ENCODE measurements around the gene BCL2L2.
A peak's percentile ranks its signal among the peaks of the same experiment; 100 is the strongest.
"Not testable (repeated sequence)": the region's sequence is repeated elsewhere in the genome, so short reads cannot be mapped to it uniquely, and the experiment has no call there.

BCL2L2 gene

GRCh38 chr14:23306412-23307145 lies at the start of gene BCL2L2:
Gene BCL2L2 (plus strand): TSS chr14:23306833. CDS start chr14:23307768, 935 bp downstream.
- peak; percentile 87 to 90 for DNase-seq

DNA sequence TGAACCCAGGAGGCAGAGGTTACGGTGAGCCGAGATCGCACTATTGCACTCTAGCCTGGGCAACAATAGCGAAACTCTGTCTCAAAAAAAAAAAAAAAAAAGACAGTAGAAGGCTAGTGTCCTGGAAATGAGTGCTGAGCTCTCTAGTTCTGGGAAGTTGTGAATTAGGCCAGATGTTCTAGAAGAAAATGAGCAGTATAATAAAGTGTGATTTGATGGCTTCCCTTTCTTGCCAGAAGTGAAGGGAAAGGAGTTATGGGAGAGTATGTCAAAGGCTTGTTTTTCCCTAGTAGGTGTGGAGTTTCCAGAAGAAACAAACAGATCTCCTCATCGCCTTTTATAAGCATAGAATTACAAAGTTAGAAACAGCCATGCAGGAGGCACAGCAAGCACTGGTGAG lies 48.4 kb upstream of the BCL2L2 start:
- no peak for DNase-seq

DNA sequence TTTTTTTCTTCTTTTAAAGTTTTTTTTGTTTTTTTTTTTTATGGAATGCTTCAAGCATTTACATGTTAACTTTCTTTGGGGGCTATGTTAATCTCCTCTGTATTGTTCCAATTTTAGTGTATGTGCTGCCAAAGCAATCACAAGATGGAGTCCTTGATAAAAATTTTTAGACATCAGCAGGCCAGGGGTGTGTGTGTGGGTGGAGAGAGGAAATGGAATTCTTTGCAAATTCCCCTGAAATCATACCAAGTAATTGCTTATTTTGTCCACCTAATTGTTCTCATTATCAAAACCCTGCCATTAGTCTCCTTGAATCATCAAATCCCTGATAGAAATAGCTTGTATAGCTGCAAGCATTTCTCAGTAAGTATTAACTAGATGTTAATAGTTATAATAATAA lies 47.2 kb upstream of the BCL2L2 start:
- DNase-seq, result no peak

DNA sequence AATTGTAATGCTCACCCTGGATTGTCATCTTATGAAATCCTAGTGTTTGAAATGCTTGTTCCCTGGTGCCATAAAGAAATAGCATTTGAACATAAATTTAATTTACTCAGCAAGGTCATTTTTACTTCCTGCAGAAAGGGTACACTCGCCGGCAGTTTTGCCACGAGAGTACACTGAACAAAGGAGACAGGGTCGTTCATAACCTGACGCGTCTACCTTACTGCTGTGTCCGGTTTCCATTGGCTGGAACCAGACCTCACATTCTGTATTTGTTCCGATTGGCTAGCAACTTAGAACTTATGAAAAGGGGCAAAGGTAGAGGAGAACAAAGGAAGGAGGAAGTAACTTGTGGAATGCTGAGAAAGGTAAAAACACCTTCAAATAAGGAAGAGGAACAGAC lies 45.8 kb upstream of the BCL2L2 start:
- not testable (repeated sequence) for DNase-seq

GRCh38 chr14:23269193-23269592 lies 37.4 kb upstream of the BCL2L2 start:
- no peak for DNase-seq

DNA sequence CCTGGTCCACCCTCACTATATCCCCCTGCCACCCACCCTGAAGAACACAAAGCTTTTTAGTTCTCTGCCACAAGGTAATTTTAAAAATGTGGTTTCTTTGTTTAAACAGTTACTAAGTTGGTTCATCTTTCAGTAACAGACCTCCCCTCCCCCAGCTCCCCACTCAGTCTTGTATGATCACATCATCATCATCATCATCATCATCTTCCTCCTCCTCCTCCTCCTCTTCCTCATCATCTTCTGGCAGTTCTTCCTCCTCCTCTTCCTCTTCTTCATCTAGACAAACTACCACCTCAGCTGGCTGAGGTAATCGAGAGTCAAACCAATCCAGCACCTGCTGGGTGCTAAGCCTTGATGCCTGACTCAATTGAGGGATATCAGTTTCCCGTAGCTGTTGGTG lies 31.2 kb upstream of the BCL2L2 start:
- no peak for DNase-seq

- DNase-seq, result no peak
These were observed 29.4 kb upstream of the BCL2L2 start for GRCh38 chr14:23277189-23277588.

DNA sequence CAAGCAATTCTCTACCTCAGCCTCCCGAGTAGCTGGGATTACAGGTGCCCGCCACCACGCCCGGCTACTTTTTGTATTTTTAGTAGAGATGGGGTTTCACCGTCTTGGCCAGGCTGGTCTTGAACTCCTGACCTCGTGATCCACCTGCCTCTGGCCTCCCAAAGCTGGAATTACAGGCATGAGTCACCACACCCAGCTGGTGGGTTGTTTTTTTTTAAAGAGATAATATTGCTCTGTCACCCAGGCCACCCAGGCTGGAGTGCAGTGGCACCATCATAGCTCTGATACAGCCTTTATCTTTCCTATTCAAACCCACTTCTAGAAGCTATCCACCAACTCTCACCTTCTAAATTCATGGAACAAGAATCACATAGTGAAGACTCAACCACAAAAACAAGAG lies 28.7 kb upstream of the BCL2L2 start:
- DNase-seq, result not testable (repeated sequence)

DNA sequence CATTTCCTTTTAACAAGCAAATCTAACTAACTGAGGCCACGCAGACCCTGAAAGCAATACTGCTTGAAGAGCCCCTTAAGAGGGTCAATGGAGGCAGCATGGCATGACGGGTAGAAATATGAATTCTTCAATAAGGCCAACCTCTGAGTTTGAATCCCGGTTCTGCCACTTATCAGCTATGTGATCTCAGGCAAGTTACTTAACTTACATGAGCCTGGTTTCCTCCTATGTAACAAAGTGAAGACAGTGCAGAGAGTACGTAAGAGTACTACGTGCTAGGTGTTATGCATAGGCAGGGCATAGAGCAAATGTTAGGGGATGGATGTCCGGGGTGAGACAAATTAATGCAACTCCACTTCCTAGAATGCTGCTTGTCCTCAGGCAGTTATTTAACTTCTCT lies 25.4 kb upstream of the BCL2L2 start:
- no peak for DNase-seq

GRCh38 chr14:23284654-23285529 lies 21.7 kb upstream of the BCL2L2 start:
- no peak for DNase-seq

GRCh38 chr14:23285530-23286019 lies 21.1 kb upstream of the BCL2L2 start:
- DNase-seq, result no peak

DNA sequence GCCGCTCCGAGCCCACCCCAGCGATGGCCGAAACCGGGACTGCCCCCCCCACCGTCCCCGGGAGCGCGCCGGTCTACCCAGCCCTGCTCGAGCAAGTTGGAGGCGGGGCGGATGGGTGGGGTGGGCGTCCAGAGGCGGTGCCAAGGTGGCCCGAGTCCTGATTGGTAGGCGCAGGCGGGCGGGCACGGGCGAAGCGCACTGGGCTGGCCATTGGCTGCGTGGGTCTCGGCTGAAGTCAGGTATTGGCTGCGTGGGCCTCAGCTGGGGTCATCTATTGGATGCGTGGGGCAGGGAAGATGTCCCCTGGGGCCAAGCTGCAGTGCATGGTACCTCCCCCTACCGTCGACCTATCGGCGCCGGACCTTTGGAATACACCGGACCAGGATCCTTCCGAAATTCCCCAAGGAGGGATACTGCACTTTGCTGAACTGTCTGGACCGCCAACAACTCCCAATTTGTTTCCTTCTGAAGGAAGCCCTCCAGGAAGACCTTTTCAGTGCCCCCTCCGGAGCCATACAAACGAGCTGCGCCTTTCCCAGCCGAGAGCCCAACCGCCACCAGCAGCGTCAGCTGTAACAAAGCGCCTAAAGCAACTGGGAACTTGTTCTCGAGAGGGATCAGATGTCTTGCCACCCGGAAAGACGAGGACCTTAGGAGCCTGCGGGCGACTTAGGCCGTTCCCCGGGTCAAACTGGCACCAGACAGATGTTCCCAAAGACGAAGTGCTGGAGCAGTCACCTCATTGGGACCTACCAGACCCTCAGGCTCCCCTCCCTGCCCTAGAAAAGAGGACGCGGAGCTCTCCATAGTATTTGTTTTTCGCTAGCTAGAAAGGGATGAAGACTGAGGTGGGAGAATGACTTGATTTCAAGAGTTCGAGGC lies 20.4 kb upstream of the BCL2L2 start, which contains the start of gene HOMEZ:
Gene HOMEZ, minus strand, starts transcription at position 113 of the 882 bp plus-strand sequence. CDS start 180 bp downstream, outside the sequence.
- DNase-seq, result peak; percentile 99 to 100

DNA sequence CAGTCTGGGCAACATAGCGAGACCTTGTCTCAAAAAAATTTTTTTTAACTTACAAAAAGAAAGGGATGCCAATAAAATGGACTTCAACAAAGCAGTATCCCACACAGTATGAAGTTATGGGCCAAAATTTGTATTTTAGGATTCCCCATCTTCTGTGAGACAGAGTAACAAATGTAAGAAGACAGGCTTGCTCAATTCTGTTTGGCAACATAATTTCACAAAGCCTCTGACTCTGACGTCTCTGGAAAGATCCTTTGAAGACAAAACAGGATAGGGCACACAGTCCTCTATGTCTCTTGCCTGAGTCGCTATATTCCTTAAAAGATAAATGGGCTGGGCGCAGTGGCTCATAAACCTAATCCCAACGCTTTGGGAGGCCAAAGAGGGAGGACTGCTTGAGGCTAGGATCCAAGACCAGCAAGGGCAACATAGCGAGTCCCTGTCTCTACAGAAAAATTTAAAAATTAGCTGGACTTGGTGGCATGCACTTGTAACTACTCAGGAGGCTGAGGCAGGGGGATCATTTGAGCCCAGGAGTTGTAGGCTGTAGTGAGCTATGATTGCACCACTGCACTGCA lies 19.6 kb upstream of the BCL2L2 start:
- DNase-seq, result no peak

DNA sequence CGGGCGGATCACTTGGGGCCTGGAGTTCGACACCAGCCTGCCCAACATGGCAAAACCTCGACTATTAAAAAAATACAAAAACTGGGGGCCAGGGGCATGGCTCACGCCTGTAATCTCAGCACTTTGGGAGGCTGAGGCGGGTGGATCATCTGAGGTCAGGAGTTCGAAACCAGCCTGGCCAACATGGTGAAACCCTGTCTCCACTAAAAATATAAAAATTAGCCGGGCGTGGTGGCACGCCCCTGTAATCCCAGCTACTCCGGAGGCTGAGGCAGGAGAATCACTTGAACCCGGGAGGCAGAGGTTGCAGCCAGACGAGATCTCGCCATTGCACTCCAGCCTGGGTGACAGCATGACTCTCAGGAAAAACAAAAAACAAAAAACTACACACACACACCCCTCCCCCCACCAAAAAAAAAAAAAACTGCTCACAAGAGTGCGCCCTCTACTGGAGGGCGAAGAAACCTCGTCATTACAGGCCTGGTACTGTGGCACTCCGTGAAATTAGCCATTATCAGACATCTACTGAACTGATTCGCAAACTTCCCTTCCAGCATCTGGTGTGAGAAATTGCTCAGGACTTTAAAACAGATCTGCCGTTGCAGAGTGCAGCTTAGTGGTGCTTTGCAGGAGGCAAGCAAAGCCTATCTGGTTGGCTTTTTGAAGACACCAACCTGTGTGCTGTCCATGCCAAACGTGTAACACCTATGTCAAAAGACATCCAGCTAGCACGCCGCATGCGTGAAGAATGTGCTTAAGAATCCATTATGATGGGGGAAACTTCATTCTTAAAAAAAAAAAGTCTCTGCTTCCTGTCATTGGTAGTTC lies 11.7 kb upstream of the BCL2L2 start:
- DNase-seq, result peak; percentile 40 to 54

GRCh38 chr14:23296012-23296777 lies 10.4 kb upstream of the BCL2L2 start:
- no peak for DNase-seq

DNA sequence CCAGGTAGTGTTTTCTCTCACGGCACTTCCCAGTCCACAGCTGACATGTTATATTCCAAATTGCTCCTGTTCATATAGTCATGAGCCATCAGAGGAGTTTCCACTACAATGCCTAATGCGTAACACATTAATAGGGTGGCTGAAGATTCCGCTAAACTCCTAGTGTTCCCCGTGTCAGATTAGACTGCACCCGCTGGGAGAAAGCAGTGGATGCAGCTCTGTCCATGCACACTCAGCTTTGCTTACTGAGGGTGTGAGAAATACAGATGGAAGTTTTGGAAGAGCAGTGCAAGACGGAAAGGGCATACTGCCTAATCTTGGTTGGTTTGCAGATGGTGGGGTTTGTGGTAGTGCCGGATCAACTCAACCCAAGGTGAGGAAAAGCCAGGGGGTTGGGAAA lies 9.5 kb upstream of the BCL2L2 start:
- no peak for DNase-seq

GRCh38 chr14:23297611-23298277 lies 8.9 kb upstream of the BCL2L2 start:
- DNase-seq, result no peak

DNA sequence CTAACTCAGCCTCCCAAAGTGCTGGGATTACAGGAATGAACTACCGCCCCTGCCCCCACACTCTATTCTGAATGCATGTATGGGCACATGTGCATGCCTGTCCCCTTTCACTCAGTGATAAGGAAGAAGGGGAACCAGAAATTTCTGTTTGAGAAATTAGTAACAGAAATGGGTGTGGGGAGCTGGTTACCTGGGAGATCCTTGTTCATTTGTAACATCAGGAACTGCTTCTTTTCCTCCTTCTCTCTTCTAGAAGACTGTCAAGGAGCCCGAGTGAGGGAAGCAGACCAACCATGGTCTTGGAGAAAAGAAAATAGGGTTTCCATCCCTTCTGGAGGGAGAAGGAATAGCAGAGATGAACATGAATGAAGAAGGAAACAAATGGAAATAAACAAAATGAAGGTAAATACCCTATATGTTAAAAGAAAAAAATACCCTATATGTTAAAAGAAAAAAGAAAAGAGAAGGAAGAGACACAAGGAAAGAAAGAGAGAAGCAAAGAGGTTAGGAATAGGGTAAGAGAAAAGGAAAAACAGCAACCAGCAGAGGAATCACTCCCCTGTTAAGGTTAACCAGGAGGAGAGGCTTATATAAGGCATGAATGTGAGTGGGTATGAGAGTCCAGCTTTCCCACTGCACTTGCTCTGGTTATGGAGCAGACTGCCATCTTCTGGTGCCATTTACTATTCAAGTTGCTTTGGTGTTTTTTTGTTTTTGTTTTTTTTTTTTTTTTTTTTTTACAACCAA lies 7.2 kb upstream of the BCL2L2 start:
- peak in 1 of 2 donors; percentile 75 for DNase-seq
